Activated B cell treated with CpG ODN at 0.5 μM for 24 hours (primary cell): ENCODE measurements around the gene DACT2. TPM values are rescaled to one million over a fixed set of nuclear protein-coding genes. Genes with fewer than 3 reads are reported as not detected.

ENCODE experiments used
- ATAC-seq: fragments of 200-7000 bp; cut with Tn5 transposase; one replicate; pipeline ENCODE4 v1.10.0; 2021; ENCODE audit warnings: low read depth, mild to moderate bottlenecking, moderate library complexity
- CTCF ChIA-PET: fragments of 350-600 bp; sonication (Branson Sonifier 250); formaldehyde crosslinking; loops from one replicate; lab custom pipeline; 2021; ENCODE audit warnings: antibody characterized with exemption; lab: Charles Lee
- POLR2A ChIA-PET: fragments of 350-600 bp; sonication (Branson Sonifier 250); formaldehyde crosslinking; loops from one replicate; lab custom pipeline; 2021; ENCODE audit warnings: antibody characterized with exemption; lab: Charles Lee
- DNase-seq: peaks from one replicate; pipeline ENCODE4 v3.0.0; 2022
- H3K27ac Mint-ChIP-seq: one replicate; pipeline ENCODE4 v1.8.0; 2020; ENCODE audit warnings: mixed read lengths
- H3K27me3 Mint-ChIP-seq: one replicate; pipeline ENCODE4 v1.8.0; 2021; ENCODE audit warnings: mixed read lengths
- H3K36me3 Mint-ChIP-seq: one replicate; pipeline ENCODE4 v1.8.0; 2021; ENCODE audit warnings: low read depth, mixed read lengths
- H3K4me1 Mint-ChIP-seq: one replicate; pipeline ENCODE4 v1.8.0; 2021; ENCODE audit warnings: mixed read lengths
- H3K4me3 Mint-ChIP-seq: one replicate; pipeline ENCODE4 v1.8.0; 2020; ENCODE audit warnings: mild to moderate bottlenecking, mixed read lengths
- H3K9me3 Mint-ChIP-seq: one replicate; pipeline ENCODE4 v1.8.0; 2020; ENCODE audit warnings: mixed read lengths
- CTCF ChIP-seq: fragments of 200-600 bp; IDR thresholded peaks from one replicate; pipeline ENCODE4 v1.8.0; 2022; ENCODE audit warnings: antibody characterized with exemption, mild to moderate bottlenecking
- intact Hi-C: fragments of 100-400 bp; cut with micrococcal nuclease; formaldehyde crosslinking; loops from one replicate; pipeline ENCODE4 v1.15.1; 2024
- total RNA-seq: library from RNA; stranded (reverse); gene quantifications from 2 replicates; pipeline ENCODE4 v1.2.3, GENCODE V29; 2022

DACT2 gene
- total RNA-seq, 1 donor from 2014 or later, result not detected

GRCh38 chr6:168307695-168308021 is 11.9 kb downstream of the DACT2 start:
- no peaks in the 10 kb centered on the region for H3K4me1 Mint-ChIP-seq
- H3K36me3 Mint-ChIP-seq, result no peaks in the 10 kb centered on the region
- intact Hi-C loops, result no loop called here
- POLR2A ChIA-PET, result no interaction called here
- no peak for TF ChIP-seq CTCF
- DNase-seq, result no peak
- H3K27me3 Mint-ChIP-seq, result no peaks in the 10 kb centered on the region
- no peak for ATAC-seq
- H3K9me3 Mint-ChIP-seq, result no peaks in the 10 kb centered on the region
- H3K27ac Mint-ChIP-seq, result no peak overlapping the region
- CTCF ChIA-PET, result no interaction called here
- H3K4me3 Mint-ChIP-seq, result no peak overlapping the region

- H3K4me1 Mint-ChIP-seq, result no peaks in the 10 kb centered on the region
- ChIA-PET POLR2A (no interaction called here), CTCF (no interaction called here)
- no peaks in the 10 kb centered on the region for H3K36me3 Mint-ChIP-seq
- intact Hi-C loops, result no loop called here
- H3K27me3 Mint-ChIP-seq, result peaks cover under 1% of the 10 kb centered on the region
- no peak for TF ChIP-seq CTCF
- DNase-seq (no peak), ATAC-seq (no peak)
- H3K9me3 Mint-ChIP-seq, result no peaks in the 10 kb centered on the region
- H3K27ac Mint-ChIP-seq, result no peak overlapping the region
- H3K4me3 Mint-ChIP-seq, result no peak overlapping the region
These were observed 12.4 kb downstream of the DACT2 start for GRCh38 chr6:168307015-168307694.

GRCh38 chr6:168305863-168306262 is 13.7 kb downstream of the DACT2 start:
- no peaks in the 10 kb centered on the region for H3K36me3 Mint-ChIP-seq
- no peak overlapping the region for H3K4me3 Mint-ChIP-seq

GRCh38 chr6:168305096-168305749 is 14.4 kb downstream of the DACT2 start:
- Mint-ChIP-seq H3K4me1 (no peaks in the 10 kb centered on the region), H3K27ac (no peak overlapping the region), H3K36me3 (no peaks in the 10 kb centered on the region), H3K9me3 (no peaks in the 10 kb centered on the region), H3K4me3 (no peak overlapping the region), H3K27me3 (peaks cover 5% of the 10 kb centered on the region)
- no peak for TF ChIP-seq CTCF
- intact Hi-C loops, result no loop called here
- DNase-seq, result no peak
- POLR2A ChIA-PET, result no interaction called here
- CTCF ChIA-PET, result no interaction called here
- no peak for ATAC-seq

More at GRCh38 chr6:168305863-168306262, 13.7 kb downstream of the DACT2 start:
- ATAC-seq (no peak), DNase-seq (no peak)
- Mint-ChIP-seq H3K27me3 (peaks cover 5% of the 10 kb centered on the region), H3K9me3 (no peaks in the 10 kb centered on the region), H3K4me1 (no peaks in the 10 kb centered on the region), H3K27ac (no peak overlapping the region)
- ChIA-PET CTCF (no interaction called here), POLR2A (no interaction called here)
- no peak for TF ChIP-seq CTCF
- intact Hi-C loops, result no loop called here

GRCh38 chr6:168304752-168305015 is 14.9 kb downstream of the DACT2 start:
- ATAC-seq, result no peak
- Mint-ChIP-seq H3K4me1 (no peaks in the 10 kb centered on the region), H3K4me3 (no peak overlapping the region), H3K27me3 (peaks cover 5% of the 10 kb centered on the region), H3K36me3 (no peaks in the 10 kb centered on the region), H3K27ac (no peak overlapping the region), H3K9me3 (no peaks in the 10 kb centered on the region)
- no peak for DNase-seq
- intact Hi-C loops, result no loop called here
- ChIA-PET CTCF (no interaction called here), POLR2A (no interaction called here)
- TF ChIP-seq CTCF, result no peak
